NCI-H446 (cell line): ENCODE measurements around the gene LILRB4.
"Not testable (repeated sequence)": the region's sequence is repeated elsewhere in the genome, so short reads cannot be mapped to it uniquely, and the experiment has no call there.

ENCODE experiments used
- DNase-seq, 2 experiments: peaks; one replicate each; lab custom pipeline; 2025; lab: John Stamatoyannopoulos, UW

Gene LILRB4

DNA sequence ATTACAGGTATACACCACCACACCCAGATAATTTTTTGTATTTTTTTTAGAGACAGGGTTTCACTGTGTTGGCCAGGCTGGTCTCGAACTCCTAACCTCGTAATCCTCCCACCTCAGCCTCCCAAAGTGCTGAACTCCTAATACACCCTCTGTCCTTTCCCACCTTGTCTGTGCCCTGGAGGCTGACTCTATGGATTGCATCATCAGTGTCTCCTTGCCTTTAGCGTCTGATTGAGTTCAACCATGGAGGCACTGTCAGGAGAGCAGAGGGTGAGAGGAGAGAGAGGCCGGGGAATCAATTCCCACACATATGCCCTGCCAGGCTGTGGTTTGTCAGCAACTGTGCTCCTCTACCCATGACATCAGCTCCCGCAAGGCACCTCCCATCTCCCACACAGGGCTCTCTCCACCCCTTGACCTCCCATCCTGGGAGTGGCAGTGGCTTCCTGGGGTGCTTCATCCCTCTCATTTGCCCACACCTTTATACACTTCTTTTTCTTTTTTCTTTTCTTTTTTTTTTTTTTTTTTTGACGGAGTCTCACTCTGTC lies 12.6 kb upstream of the LILRB4 start:
- DNase-seq: no peak

DNA sequence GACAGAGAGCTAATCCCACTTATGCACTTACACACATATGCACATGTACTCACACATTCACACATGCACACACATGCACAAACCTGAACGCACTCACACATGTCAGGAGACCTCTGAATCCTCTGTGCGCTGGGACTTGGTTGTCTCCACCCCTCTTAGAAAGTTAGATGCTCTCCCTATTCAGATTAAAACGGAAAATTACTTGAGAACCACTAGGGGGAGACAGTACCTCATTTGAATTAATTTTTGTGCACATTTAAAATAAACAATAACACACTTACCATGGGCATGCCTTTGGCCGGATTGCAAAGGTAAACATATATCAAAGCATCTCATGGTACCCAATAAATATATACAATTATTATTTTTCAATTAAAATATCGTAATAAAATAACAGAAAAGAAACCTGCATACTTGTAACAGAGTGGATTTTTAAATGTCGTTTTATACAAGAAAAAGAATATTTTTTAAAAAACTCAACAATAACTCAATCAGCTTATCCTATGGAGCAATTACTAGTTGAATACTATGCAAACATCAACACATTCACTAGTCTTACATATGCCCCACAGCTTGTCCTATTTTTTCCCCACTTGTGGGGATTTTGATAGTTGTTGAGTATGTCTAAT lies 9.5 kb upstream of the LILRB4 start:
- DNase-seq: peak in 1 of 2 experiments; percentile 18

DNA sequence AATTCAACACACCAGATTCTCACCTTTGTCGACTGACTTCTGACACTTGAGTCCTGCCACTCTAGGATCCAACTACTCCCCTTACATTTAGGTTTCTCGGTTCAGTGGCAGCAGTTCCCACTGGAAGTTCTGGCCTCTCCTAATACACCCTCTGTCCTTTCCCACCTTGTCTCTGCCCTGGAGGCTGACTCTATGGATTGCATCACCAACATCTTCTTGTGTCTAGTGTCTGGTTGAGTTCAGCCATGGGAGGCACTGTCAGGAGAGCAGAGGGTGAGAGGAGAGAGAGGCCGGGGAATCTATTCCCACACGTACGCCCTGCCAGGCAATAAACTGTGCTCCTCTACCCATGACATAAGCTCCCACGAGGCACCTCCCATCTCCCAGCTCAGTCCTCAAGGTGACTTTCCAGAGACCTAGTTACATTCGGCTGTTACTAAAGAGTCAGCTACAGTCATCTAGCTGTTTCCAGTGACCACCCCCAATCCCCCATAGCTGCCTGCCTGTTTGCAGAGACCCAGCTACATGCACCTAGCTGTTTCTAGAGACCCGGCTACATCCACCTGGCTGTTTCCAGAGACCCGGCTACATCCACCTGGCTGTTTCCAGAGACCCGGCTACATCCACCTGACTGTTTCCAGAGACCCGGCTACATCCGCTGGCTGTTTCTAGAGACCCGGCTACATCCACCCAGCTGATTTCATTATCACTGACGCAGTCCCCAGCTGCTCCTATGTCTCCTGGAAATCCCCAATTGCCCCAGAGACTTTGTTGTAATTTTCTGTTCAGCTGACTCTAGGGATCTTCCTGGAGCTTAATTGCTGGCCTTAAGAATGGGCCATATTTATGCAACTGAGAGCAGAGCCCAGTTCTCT lies 8.1 kb upstream of the LILRB4 start:
- DNase-seq: no peak

DNA sequence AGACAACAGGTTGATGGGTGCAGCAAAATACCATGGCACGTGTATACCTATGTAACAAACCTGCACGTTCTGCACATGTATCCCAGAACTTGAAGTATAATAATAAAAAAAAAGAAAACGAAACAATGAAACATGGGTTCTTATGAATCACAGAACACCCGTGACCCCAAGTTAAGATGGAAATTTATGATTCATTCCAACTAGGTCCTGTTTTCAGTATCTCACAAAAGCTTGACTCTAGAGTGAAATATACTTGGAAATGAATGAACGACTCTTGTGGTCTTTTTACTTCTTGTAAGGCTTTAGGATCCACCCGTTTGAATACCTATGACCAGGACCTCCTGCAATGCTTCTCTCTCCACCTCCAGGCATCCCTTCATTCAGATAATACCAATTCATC lies 3.5 kb upstream of the LILRB4 start:
- DNase-seq: no peak

DNA sequence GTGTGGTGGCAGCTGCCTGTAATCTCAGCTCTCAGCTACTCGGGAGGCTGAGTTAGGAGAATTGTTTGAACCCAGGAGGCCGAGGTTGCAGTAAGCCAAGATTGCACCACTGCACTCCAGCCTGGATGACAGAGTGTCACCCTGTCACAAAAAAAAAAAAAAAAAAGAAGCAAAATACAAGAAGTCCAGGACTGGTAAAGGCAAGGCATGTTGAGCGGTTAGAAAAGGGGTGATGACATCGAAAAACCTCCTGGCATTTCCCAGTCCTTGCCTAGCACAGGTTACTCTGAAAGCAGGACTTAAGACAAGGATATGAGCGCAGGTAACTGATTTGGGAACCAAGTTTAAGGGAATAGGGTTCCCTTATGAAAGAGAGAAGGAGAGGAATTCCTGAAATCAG lies 2.5 kb upstream of the LILRB4 start:
- DNase-seq: no peak

DNA sequence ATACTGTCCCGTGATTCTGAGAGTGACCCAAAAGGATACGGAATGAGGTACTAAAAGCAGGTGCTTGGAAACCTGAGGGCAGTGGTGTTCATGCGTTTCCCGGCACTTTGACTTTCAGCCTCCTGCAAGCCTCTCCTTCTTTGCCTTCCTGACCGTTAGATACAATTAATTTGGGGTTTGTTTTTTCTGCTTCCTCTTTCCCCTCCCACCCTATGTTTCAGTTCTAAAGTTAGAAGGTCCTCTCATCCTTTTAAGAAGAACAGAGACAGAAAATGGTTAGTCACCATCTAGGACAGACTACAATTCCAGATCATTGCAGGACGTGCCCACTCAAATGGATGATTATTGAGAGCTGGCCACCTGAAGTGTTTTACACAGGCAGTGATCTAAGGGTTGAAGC lies 1.8 kb upstream of the LILRB4 start:
- no peak for DNase-seq

DNA sequence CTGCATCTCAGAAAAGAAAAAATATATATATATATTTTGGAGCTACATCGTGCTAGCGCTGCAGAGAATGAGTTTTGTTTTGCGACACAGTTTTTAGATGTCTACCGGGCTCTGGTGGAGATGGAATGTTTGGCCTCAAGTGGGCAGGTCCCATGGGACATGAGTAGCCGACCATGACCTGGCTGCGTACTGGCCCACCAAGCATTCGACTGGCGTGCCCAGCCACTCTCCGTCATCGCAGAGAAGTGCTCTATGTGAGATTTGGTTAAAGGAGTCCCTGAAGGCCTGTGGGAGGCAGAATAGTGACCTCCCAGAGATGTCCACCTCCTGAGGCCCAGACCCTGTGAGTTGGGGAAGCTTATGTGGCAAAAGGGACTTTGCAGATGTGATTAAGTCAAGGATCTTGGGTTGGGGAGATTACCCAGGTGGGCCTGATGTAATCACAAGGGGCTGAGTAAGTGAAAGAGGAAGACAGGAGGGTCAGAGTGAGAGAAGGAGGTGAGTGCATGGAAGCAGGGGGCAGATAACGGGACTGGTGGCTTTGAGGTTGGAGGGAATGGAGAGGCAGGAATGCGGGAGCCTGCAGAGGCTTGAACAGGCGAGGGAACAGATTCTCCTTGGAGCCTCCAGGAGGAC lies 821 bp upstream of the LILRB4 start:
- DNase-seq: no peak

DNA sequence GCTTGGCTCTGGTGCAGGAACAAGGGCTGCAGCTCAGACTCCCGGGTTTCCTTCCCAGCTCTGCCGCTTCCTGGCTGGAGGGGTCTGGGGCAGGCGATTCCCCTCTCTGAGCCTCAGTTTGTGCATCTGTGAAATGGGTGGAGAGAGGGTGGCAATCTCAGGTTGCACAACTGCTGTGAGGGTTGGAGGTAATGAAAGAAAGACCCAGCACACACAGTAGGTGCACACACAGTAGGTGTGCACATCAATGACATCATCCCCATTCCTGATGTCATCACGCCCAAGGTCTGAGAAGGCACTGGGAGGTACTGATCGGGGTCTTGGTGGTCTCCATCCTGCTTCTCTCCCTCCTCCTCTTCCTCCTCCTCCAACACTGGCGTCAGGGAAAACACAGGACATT lies 2.7 kb downstream of the LILRB4 start:
- no peak for DNase-seq

DNA sequence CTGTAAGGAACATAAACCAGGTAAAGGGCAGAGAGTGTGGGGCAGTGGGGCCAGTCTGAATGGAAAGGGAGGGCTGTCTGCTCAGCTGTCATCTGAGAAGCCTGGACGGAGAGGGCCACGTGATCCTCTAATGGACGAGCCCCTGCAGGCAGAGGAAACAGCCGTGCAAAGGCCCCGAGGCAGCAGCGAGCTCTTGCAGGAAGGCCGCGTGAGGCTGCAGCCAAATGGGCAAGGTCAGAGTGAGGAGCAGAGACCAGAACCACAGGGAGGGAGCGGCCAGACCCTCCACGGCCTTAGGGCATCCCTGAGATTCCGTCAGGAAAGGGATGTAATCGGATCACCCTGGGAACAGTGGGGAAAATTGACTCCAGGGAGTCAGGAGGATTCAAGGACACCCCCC lies 4.4 kb downstream of the LILRB4 start:
- DNase-seq: no peak

DNA sequence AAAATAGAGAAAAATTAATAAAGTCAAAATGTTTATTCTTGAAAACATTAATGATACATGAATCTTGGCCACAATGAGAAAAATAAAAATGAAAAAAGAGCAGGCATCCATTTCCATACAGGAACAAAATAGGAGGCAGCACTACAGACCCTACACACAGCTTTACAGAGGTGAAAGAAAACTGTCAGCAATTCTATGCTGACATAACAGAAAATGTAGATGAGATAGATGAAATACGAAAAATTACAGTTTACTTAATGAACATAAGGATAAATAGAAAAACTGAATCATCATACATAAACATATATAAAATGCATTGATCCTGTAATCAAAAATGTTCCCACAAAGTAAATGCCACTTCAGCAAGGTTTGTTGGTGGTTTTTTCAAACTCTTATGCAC lies 5.6 kb downstream of the LILRB4 start:
- DNase-seq: no peak

DNA sequence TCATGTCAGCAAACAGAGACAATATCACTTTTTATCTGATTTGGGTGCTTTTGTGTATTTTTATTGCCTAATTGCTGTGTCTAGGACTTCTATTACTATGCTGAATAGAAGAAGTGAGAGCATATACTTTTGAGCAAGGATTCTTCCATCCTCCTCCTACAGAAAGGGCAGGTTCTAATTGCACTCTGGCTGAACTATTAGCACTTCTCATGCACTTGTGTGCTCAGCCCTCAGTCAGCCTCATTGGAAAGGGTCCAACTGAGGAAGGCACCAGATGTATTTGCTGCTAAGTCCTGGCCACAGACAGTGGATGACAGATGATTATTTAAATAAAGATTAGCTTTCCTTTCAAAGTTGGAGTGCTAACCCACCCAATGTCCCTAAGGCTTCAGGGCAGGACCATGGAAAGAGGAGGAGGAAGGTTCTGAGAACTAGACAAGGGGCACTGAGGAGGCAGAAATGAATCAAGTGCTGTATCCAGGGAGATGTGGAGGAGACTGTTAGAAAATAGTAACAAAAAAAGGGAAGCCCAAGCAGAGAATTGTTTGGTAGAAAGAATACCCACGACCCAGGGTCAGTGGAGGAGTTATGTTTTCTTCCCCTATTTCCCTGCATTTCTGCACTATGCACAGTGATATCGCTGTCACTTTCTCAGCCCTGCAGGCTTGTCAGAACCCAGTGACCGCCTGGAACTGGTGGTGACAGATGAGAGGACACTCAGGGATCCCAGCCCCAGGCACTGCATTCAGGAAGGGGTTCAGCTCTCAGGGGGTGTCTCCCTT lies 8.0 kb downstream of the LILRB4 start:
- DNase-seq: no peak

DNA sequence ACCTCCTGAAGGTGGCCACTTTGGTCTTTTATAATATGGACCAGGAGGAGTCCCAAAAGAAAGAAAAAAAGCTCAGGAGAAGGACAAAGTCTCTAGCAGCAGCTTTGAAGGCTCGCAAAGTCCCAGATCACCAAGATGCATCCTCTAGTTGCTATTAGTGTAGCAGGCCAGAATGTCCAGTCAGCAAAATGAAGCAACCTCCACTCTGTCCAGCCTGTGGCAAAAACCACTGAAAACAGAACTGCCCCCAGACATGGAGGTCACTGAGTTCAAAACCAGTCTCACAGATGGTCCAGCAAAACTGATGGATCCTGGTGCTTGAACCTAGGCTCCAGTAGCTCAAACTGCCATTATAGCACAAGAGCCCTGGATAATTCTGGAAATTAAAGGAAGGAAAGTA lies 10.4 kb downstream of the LILRB4 start:
- no peak for DNase-seq

DNA sequence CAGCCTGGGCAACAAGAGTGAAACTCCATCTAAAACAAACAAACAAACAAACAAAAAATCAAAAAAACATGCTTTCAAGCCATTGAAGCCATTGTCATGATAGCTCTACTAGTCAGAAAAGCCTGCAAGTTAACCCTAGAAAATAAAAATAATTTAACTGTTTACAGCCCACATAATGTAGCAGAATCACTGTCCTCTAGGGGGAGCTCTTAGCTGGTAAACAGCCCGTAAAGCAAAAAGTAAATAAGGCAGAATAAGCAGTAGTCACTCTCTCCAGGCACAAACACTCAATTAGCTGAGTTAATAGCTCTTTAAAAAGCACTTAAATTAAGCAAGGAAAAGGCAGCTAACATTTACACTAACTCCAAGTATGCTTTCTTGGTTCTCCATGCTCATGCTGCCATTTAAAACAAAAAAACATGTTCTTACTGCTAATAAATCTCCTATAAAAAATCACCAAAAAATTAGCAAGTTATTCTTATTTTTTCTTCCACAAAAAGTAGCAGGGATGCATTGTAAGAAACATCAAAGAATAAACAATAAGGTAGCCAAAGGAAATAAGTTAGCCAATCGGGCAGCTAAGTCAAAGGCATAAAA lies 11.3 kb downstream of the LILRB4 start:
- peak; percentile 26 to 43 for DNase-seq

DNA sequence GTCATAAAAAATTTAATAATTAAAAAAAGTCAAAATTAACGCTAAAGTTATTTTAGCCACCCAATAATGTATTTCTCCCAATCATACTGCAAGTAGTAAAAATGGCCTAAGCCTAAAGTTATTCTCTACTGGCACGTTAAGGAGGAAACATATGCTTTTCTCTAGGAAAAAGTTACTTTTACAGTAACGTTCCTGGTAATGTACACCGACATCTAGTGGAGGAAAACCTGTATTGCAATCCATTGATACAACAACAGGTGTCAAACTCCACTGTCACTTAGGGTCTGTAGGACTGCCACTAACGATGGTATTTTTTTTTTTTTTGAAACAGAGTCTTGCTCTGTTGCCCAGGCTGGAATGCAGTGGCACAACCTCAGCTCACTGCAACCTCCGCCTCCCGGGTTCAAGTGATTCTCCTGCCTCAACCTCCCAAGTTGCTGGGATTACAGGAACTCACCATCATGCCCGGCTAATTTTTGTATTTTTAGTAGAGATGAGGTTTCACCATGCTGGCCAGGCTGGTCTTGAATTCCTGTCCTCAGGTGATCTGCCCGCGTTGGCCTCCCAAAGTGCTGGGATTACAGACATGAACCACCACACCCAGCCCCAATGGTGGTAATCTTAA lies 13.5 kb downstream of the LILRB4 start:
- peak; percentile 30 to 43 for DNase-seq

DNA sequence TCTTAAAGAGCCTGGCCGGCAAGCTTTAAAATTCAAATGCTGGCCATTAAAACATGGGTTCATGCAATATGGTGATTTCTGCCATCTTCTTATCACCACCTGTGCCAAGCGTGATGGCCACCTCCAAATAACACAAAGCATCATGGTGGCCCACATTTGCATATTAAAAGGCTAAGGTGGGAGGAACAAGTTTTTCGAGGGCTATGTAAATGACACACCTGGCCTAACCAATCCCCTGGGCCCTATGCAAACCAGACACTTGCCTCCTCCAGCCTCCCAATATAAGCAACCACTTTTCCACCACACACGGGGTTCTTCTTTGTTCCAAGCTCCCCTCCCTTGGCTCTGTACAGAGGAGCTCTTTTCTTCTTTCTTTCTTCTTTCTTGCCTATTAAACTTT lies 14.4 kb downstream of the LILRB4 start:
- DNase-seq: no peak

DNA sequence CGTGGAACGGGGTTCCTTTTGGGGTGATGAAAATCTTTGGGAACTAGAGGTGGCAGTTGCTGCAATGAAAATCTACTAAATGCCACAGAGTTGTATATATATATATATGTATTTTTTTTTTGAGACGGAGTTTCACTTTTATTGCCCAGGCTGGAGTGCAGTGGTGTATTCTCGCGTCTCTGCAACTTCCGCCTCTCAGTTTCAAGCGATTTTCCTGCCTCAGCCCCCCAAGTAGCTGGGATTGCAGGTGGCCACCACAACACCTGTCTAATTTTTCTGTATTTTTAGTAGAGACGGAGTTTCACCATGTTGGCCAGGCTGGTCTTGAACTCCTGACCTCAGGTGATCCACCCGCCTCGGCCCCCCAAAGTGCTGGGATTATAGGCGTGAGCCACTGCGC lies 18.8 kb downstream of the LILRB4 start:
- DNase-seq: not testable (repeated sequence)

DNA sequence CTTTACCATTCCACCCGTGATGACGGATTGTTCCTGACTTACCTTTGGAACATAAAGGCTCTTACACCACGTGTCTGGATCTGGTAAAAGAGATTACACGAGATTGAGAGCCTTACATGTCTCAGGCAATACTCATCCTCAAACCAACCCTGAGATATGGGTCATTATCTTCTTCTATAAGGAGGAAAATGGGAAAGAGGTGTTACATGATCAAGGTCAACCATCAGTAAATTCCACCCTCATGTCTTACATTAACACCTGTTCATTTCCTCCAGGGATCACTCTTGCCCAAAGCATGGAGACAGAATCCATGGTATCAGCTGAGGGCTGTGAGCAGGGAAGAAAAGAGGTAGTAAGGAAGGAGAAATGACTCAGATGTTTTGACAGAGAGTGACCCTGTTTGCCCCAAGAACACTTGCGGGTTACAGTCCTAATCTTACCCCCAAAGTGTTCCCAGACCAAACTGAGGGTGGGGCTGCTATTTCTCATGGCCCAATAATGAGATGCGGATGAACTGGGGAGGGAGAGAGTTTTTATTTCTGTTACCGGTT lies 19.6 kb downstream of the LILRB4 start:
- DNase-seq: no peak

DNA sequence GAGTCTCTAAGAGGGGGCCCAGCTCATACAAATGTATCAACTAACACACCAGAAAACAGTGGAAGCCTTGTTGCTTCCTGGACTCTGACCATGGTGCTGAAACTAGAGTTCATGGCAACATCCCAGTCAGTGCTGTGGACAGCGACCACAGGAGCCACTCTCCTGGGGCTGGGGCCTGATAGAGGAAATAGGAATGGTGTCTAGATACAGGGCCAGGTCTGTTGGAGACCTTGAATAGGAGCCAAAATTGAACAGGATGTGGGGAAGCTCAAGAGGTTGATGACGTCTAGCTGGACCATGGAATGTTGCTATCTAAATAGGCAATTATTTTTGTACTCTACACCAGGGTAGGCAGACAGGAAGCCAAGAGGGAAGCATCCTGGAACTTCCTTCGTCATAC lies 21.7 kb downstream of the LILRB4 start:
- DNase-seq: no peak

DNA sequence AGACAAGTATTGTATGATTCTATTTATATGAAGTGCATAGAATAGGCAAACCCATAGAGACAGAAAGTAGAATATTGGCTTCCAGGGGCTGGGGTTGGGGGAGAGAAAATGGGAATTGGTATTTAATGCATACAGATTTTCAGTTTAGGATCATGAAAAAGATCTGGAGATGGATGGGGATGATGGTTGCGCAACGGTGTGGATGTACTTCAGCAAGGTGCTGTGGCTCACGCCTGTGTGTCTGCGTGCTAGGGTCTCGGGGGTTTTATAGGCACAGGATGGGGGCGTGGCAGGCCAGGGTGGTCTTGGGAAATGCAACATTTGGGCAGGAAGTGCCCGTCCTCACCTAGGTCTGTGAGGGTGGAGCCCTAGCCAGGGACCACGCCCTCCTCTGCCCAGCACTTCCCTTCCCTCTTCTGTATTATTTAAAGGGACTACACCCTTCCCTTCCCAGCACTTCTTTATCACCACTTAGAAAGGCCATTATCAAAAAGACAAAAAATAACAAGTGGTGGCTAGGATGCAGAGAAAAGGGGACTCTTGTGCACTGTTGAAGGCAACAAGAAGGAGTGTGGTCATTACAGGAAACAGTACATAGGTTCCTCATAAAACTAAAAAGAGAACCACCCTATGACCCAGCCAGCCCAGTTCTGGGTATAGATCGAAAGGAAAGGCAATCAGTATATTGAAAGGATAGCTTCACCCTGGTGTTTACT lies 29.0 kb downstream of the LILRB4 start:
- no peak for DNase-seq

DNA sequence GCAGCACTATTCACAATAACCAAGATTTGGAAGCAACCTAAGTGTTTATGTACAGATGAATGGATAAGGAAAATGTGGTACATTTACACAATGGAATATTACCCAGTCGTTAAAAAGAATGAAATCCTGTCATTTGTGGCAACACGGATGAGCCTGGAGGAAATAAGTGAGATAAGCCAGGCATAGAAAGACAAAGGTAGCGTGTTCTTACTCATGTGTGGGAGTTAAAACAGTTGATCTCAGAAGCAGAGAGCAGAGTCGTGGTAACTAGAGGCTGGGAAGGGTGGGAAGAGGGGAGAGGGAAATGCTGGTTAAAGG lies 29.5 kb downstream of the LILRB4 start:
- no peak for DNase-seq
